HEK293T (cell line): ENCODE results near the gene ADAMTS13.

ENCODE experiments used
- ARNT ChIP-seq: fragments of 450-650 bp; IDR thresholded peaks from 2 replicates; pipeline ENCODE4 v1.6.1; 2017; ENCODE audit warnings: mild to moderate bottlenecking
- BHLHE40 ChIP-seq: fragments of 450-650 bp; IDR thresholded peaks from 2 replicates; pipeline ENCODE4 v1.6.1; 2016; ENCODE audit warnings: mild to moderate bottlenecking, moderate library complexity, borderline replicate concordance
- CTBP1 ChIP-seq: fragments of 450-650 bp; IDR thresholded peaks from 2 replicates; pipeline ENCODE4 v1.6.1; 2016; ENCODE audit warnings: borderline replicate concordance
- FOXA1 ChIP-seq: fragments of 450-650 bp; IDR thresholded peaks from 2 replicates; pipeline ENCODE4 v1.6.1; 2016; ENCODE audit warnings: mild to moderate bottlenecking
- L3MBTL2 ChIP-seq: fragments of 450-650 bp; conservative IDR thresholded peaks from 2 replicates; pipeline ENCODE4 v1.6.1; 2016; ENCODE audit warnings: mild to moderate bottlenecking
- LEF1 ChIP-seq: fragments of 450-650 bp; IDR thresholded peaks from 2 replicates; pipeline ENCODE4 v1.6.1; 2017; ENCODE audit warnings: mild to moderate bottlenecking, borderline replicate concordance
- SP1 ChIP-seq: fragments of 450-650 bp; IDR thresholded peaks from 2 replicates; pipeline ENCODE4 v1.6.1; 2017
- ZNF384 ChIP-seq: fragments of 450-650 bp; IDR thresholded peaks from 2 replicates; pipeline ENCODE4 v1.6.1; 2016

DNA sequence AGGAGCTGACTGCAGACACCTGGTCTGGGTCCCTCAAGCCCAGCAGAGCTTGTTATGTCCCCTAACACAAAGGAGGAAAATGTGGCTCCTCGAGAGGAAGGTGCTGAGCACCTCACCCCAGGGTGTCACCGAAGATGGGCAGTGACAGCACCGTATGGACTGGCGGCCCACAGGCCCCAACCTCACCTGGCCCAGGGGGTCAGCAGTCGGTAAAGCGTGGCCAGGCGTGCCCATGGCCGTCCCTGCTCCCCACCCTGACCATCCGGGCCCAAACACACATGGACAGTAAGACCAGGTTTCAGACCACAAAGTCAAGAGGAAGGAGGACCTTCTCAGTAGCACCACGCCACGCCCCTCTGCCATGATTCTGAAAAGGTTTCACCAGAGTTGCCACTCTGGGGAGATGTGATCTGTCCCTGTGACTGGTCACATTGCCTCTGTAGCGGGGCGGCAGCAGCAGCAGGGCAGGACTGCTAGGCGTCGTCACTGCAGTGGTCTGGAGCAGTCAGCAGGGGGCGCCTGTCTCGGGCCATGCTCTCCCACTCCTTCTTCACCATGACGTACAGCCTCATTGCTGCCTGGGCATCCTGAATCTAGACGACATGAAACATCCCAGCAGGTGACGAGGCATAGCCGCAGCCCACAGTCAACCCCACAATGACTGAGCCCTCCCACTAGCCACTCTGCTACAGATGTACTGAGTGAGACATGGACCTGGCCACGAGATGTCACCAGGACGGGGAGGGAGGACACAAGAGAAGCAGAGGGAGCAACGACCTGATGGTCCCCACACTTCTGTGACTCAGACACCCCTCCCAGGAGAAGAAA is 15.5 kb upstream of the ADAMTS13 start:
- TF ChIP-seq SP1 = no peak
- no peak for TF ChIP-seq LEF1
- TF ChIP-seq FOXA1 = no peak
- no peak for TF ChIP-seq ZNF384
- no peak for TF ChIP-seq CTBP1
- TF ChIP-seq ARNT = no peak
- TF ChIP-seq BHLHE40 = no peak
- TF ChIP-seq L3MBTL2 = no peak
